Activated CD4-positive, alpha-beta memory T cell treated with anti-CD3 and anti-CD28 coated beads, Interleukin-2, amount 10 ng/mL, durations not matched to agents 7 days and 5 days (primary cell): ENCODE results near the gene SAA1. TPM values are rescaled to one million over a fixed set of nuclear protein-coding genes. Genes with fewer than 3 reads are reported as not detected.
"Not testable (repeated sequence)": the region's sequence is repeated elsewhere in the genome, so short reads cannot be mapped to it uniquely, and the experiment has no call there.

Experiments used
- CTCF ChIA-PET: fragments of 350-600 bp; sonication (Branson Sonifier 250); formaldehyde crosslinking; loops from one replicate; lab custom pipeline; 2021; ENCODE audit warnings: antibody characterized with exemption, inconsistent platforms; lab: Charles Lee
- POLR2A ChIA-PET: fragments of 350-600 bp; sonication (Branson Sonifier 250); formaldehyde crosslinking; loops from one replicate; lab custom pipeline; 2021; ENCODE audit warnings: antibody characterized with exemption; lab: Charles Lee
- DNase-seq: peaks from one replicate; pipeline ENCODE4 v3.0.0-alpha.2; 2020
- H3K27ac Mint-ChIP-seq: one replicate; pipeline ENCODE4 v1.8.0; 2021; ENCODE audit warnings: mild to moderate bottlenecking, mixed read lengths
- H3K27me3 Mint-ChIP-seq: one replicate; pipeline ENCODE4 v1.8.0; 2021; ENCODE audit warnings: mixed read lengths
- H3K36me3 Mint-ChIP-seq: one replicate; pipeline ENCODE4 v1.8.0; 2021; ENCODE audit warnings: low read depth, mixed read lengths
- H3K4me1 Mint-ChIP-seq: one replicate; pipeline ENCODE4 v1.8.0; 2021; ENCODE audit warnings: mixed read lengths
- H3K4me3 Mint-ChIP-seq: one replicate; pipeline ENCODE4 v1.8.0; 2021; ENCODE audit warnings: mild to moderate bottlenecking, mixed read lengths
- H3K9me3 Mint-ChIP-seq: one replicate; pipeline ENCODE4 v1.8.0; 2021; ENCODE audit warnings: mixed read lengths
- total RNA-seq, 2 experiments: library from RNA; stranded (reverse); gene quantifications; one replicate each; pipeline ENCODE4 v1.2.3, GENCODE V29; 2021

SAA1 gene
- total RNA-seq, 2 experiments from 2014 or later = not detected

GRCh38 chr11:18243783-18244362, 22.2 kb upstream of the SAA1 start:
- peaks cover 35% of the 10 kb centered on the region for H3K4me1 Mint-ChIP-seq
- POLR2A ChIA-PET = interaction anchor here (0.8 to 4.7 kb wide), 10 partner anchors 9 to 390 kb away, joined by 3 to 59 read pairs (median 4); partner anchors contain the start of genes GTF2H1, HPS5, LDHA and SPTY2D1
- H3K27me3 Mint-ChIP-seq = peaks cover 17% of the 10 kb centered on the region
- H3K36me3 Mint-ChIP-seq = no peaks in the 10 kb centered on the region
- peak; percentile 76 for DNase-seq
- H3K27ac Mint-ChIP-seq = no peak overlapping the region
- no peak overlapping the region for H3K4me3 Mint-ChIP-seq
- CTCF ChIA-PET = interaction anchor here (0.6 to 2.8 kb wide), 66 partner anchors 9 to 559 kb away, joined by 3 to 29 read pairs (median 5); partner anchors contain the start of genes GTF2H1, HPS5, LDHA and SAAL1
- H3K9me3 Mint-ChIP-seq = no peaks in the 10 kb centered on the region

- no peak for DNase-seq
- H3K27me3 Mint-ChIP-seq = peaks cover 9% of the 10 kb centered on the region
- H3K4me1 Mint-ChIP-seq = peaks cover 35% of the 10 kb centered on the region
- peak overlapping the region; percentile 12 for H3K27ac Mint-ChIP-seq
- ChIA-PET CTCF (interaction anchor here (2.6 to 2.8 kb wide), 3 partner anchors 14 to 281 kb away, joined by 12 to 26 read pairs (median 20); partner anchors contain the start of gene TSG101), POLR2A (interaction anchor here (4.6 to 4.7 kb wide), 2 partner anchors 76 to 151 kb away, joined by 31 to 59 read pairs; partner anchors contain the start of genes GTF2H1, HPS5 and LDHA)
- no peaks in the 10 kb centered on the region for H3K9me3 Mint-ChIP-seq
- no peak overlapping the region for H3K4me3 Mint-ChIP-seq
- H3K36me3 Mint-ChIP-seq = no peaks in the 10 kb centered on the region
Observed at GRCh38 chr11:18245396-18245795, 20.7 kb upstream of the SAA1 start.

GRCh38 chr11:18246379-18247190, 19.5 kb upstream of the SAA1 start:
- not testable (repeated sequence) for H3K27me3 Mint-ChIP-seq
- POLR2A ChIA-PET = interaction anchor here (0.6 to 4.7 kb wide), 4 partner anchors 10 to 149 kb away, joined by 3 to 59 read pairs (median 17); partner anchors contain the start of genes GTF2H1, HPS5 and LDHA
- CTCF ChIA-PET = interaction anchor here (1.2 kb wide), 2 partner anchors 75 to 141 kb away, joined by 3 to 4 read pairs; partner anchors contain the start of gene SAAL1

GRCh38 chr11:18247191-18247581, 18.9 kb upstream of the SAA1 start:
- H3K36me3 Mint-ChIP-seq, H3K9me3 Mint-ChIP-seq, DNase-seq, H3K27me3 Mint-ChIP-seq: not testable (repeated sequence)
- Mint-ChIP-seq H3K4me1 (peaks cover 35% of the 10 kb centered on the region), H3K27ac (peak overlapping the region; percentile 86), H3K4me3 (peak overlapping the region; percentile 71)
- CTCF ChIA-PET = interaction anchor here (1.2 kb wide), 2 partner anchors 74 to 141 kb away, joined by 3 to 4 read pairs; partner anchors contain the start of gene SAAL1
- POLR2A ChIA-PET = interaction anchor here (0.6 to 4.7 kb wide), 3 partner anchors 9 to 149 kb away, joined by 3 to 59 read pairs (median 31); partner anchors contain the start of genes GTF2H1, HPS5 and LDHA

More at GRCh38 chr11:18246379-18247190, 19.5 kb upstream of the SAA1 start:
- H3K9me3 Mint-ChIP-seq, H3K36me3 Mint-ChIP-seq: not testable (repeated sequence)
- peak overlapping the region; percentile 86 for H3K27ac Mint-ChIP-seq
- peak overlapping the region; percentile 71 for H3K4me3 Mint-ChIP-seq
- H3K4me1 Mint-ChIP-seq = peaks cover 35% of the 10 kb centered on the region
- peak; percentile 49 for DNase-seq

- H3K36me3 Mint-ChIP-seq = no peaks in the 10 kb centered on the region
- H3K4me3 Mint-ChIP-seq = no peak within 1 kb of the TSS
- no peaks in the 10 kb centered on the region for H3K27me3 Mint-ChIP-seq
- H3K9me3 Mint-ChIP-seq = no peaks in the 10 kb centered on the region
- CTCF ChIA-PET = no interaction called here
- peaks cover 41% of the 10 kb centered on the region for H3K4me1 Mint-ChIP-seq
- DNase-seq = no peak
- POLR2A ChIA-PET = interaction anchor here (2.3 kb wide), 1 partner anchor 73 kb away, joined by 5 read pairs; the partner anchor contains the start of gene HPS5
- H3K27ac Mint-ChIP-seq = peak within 1 kb of the TSS; percentile 12
Observed at GRCh38 chr11:18248561-18248960, 17.5 kb upstream of the SAA1 start, which contains the start of gene SAA2. Gene SAA2, minus strand, starts transcription at chr11:18248668. Its CDS starts 657 bp downstream, at chr11:18248011.

GRCh38 chr11:18253233-18253632, 12.8 kb upstream of the SAA1 start:
- CTCF ChIA-PET = interaction anchor here (0.7 to 1.1 kb wide), 3 partner anchors 9 to 331 kb away, joined by 3 to 5 read pairs (median 4); no protein-coding TSS in a partner anchor
- Mint-ChIP-seq H3K4me1 (peaks cover 11% of the 10 kb centered on the region), H3K4me3 (no peak overlapping the region), H3K27ac (no peak overlapping the region), H3K9me3 (no peaks in the 10 kb centered on the region), H3K36me3 (no peaks in the 10 kb centered on the region), H3K27me3 (peaks cover 4% of the 10 kb centered on the region)
- POLR2A ChIA-PET = interaction anchor here (0.7 to 1.5 kb wide), 3 partner anchors 9 to 980 kb away, joined by 3 to 4 read pairs (median 3); partner anchors contain the start of gene HPS5
- no peak for DNase-seq

GRCh38 chr11:18253778-18254338, 12.2 kb upstream of the SAA1 start:
- CTCF ChIA-PET = no interaction called here
- H3K9me3 Mint-ChIP-seq = no peaks in the 10 kb centered on the region
- H3K27ac Mint-ChIP-seq = no peak overlapping the region
- H3K4me3 Mint-ChIP-seq = no peak overlapping the region
- DNase-seq = no peak
- H3K36me3 Mint-ChIP-seq = no peaks in the 10 kb centered on the region
- peaks cover 8% of the 10 kb centered on the region for H3K4me1 Mint-ChIP-seq
- POLR2A ChIA-PET = interaction anchor here (1.5 kb wide), 1 partner anchor 68 kb away, joined by 4 read pairs; the partner anchor contains the start of gene HPS5
- H3K27me3 Mint-ChIP-seq = peaks cover 5% of the 10 kb centered on the region

- H3K27me3 Mint-ChIP-seq = peaks cover 11% of the 10 kb centered on the region
- H3K4me1 Mint-ChIP-seq = peaks cover 8% of the 10 kb centered on the region
- ChIA-PET POLR2A (no interaction called here), CTCF (interaction anchor here (1.8 kb wide), 1 partner anchor 11 kb away, joined by 4 read pairs; no protein-coding TSS in a partner anchor)
- H3K4me3 Mint-ChIP-seq = no peak overlapping the region
- no peaks in the 10 kb centered on the region for H3K36me3 Mint-ChIP-seq
- H3K27ac Mint-ChIP-seq = no peak overlapping the region
- no peak for DNase-seq
- H3K9me3 Mint-ChIP-seq = no peaks in the 10 kb centered on the region
Observed at GRCh38 chr11:18254781-18255361, 11.2 kb upstream of the SAA1 start.

GRCh38 chr11:18259259-18259658, 6.8 kb upstream of the SAA1 start:
- Mint-ChIP-seq H3K9me3 (no peaks in the 10 kb centered on the region), H3K36me3 (no peaks in the 10 kb centered on the region), H3K27me3 (peaks cover 11% of the 10 kb centered on the region), H3K4me3 (no peak overlapping the region), H3K27ac (no peak overlapping the region), H3K4me1 (peaks cover 9% of the 10 kb centered on the region)
- DNase-seq = no peak
- ChIA-PET CTCF (no interaction called here), POLR2A (no interaction called here)

GRCh38 chr11:18261721-18262120, 4.3 kb upstream of the SAA1 start:
- POLR2A ChIA-PET = no interaction called here
- H3K4me3 Mint-ChIP-seq = no peak overlapping the region
- no peaks in the 10 kb centered on the region for H3K36me3 Mint-ChIP-seq
- DNase-seq = no peak
- no peak overlapping the region for H3K27ac Mint-ChIP-seq
- peaks cover 8% of the 10 kb centered on the region for H3K27me3 Mint-ChIP-seq
- no peaks in the 10 kb centered on the region for H3K9me3 Mint-ChIP-seq
- H3K4me1 Mint-ChIP-seq = peaks cover 19% of the 10 kb centered on the region
- CTCF ChIA-PET = no interaction called here

- POLR2A ChIA-PET = not testable (repeated sequence)
Observed at GRCh38 chr11:18262681-18263350, 3.2 kb upstream of the SAA1 start.

More at GRCh38 chr11:18262681-18263350, 3.2 kb upstream of the SAA1 start:
- peaks cover 22% of the 10 kb centered on the region for H3K4me1 Mint-ChIP-seq
- H3K27ac Mint-ChIP-seq, H3K9me3 Mint-ChIP-seq, CTCF ChIA-PET, H3K27me3 Mint-ChIP-seq, H3K4me3 Mint-ChIP-seq, H3K36me3 Mint-ChIP-seq, DNase-seq: not testable (repeated sequence)
